ENCODE measurements around the gene NKX6-2. TPM values are rescaled to one million over a fixed set of nuclear protein-coding genes. Genes with fewer than 3 reads are reported as not detected.
"Not testable (repeated sequence)": the region's sequence is repeated elsewhere in the genome, so short reads cannot be mapped to it uniquely, and the experiment has no call there.

The NKX6-2 gene
- total RNA-seq, 1 donor from 2014 or later, result not detected

- Histone ChIP-seq H3K36me3 (no peaks in the 10 kb centered on the region), H3K9me3 (no peaks in the 10 kb centered on the region), H3K27me3 (ENCODE audit: low read depth) (peaks cover 3% of the 10 kb centered on the region), H3K4me1 (no peaks in the 10 kb centered on the region), H3K4me3 (no peak overlapping the region), H3K27ac (no peak overlapping the region)
- no peak for DNase-seq
- no peak for ATAC-seq
- TF ChIP-seq, protein P1, sequence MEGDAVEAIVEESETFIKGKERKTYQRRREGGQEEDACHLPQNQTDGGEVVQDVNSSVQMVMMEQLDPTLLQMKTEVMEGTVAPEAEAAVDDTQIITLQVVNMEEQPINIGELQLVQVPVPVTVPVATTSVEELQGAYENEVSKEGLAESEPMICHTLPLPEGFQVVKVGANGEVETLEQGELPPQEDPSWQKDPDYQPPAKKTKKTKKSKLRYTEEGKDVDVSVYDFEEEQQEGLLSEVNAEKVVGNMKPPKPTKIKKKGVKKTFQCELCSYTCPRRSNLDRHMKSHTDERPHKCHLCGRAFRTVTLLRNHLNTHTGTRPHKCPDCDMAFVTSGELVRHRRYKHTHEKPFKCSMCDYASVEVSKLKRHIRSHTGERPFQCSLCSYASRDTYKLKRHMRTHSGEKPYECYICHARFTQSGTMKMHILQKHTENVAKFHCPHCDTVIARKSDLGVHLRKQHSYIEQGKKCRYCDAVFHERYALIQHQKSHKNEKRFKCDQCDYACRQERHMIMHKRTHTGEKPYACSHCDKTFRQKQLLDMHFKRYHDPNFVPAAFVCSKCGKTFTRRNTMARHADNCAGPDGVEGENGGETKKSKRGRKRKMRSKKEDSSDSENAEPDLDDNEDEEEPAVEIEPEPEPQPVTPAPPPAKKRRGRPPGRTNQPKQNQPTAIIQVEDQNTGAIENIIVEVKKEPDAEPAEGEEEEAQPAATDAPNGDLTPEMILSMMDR (IDR thresholded peaks at IDR 0.05), result no peak
- intact Hi-C loops (cut with DNase I), result no loop called here
Measured at GRCh38 chr10:132799865-132800264, 13.9 kb upstream of the NKX6-2 start.

- H3K4me1 ChIP-seq, result no peaks in the 10 kb centered on the region
- no peaks in the 10 kb centered on the region for H3K9me3 ChIP-seq
- H3K4me3 ChIP-seq, result no peak overlapping the region
- DNase-seq (no peak), ATAC-seq (no peak)
- peaks cover 11% of the 10 kb centered on the region for H3K27me3 ChIP-seq (ENCODE audit: low read depth)
- intact Hi-C loops (cut with DNase I), result no loop called here
- TF ChIP-seq, protein P1 (IDR thresholded peaks at IDR 0.05), result no peak
- no peak overlapping the region for H3K27ac ChIP-seq
- H3K36me3 ChIP-seq, result no peaks in the 10 kb centered on the region
Measured at GRCh38 chr10:132798876-132799275, 12.9 kb upstream of the NKX6-2 start.

DNA sequence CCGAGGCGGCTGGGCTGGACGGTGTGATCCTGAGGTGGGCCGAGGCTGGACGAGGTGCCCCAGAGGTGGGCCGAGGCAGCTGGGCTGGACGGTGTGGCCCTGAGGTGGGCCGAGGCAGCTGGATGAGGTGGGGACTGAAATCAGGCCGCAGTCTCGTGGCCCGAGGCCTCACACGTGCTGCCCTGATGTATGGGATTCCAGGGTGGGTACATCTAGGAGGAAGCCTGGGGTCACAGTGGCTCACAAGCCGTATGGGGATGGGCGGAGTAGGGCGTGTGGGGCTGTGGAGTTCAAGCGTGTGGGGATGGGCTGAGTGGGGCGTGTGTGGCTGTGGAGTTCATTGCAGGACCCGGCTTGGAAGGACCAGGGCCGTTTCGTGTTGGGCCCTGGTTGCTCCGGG, 12.5 kb upstream of the NKX6-2 start:
- TF ChIP-seq, protein P1 (IDR thresholded peaks at IDR 0.05), result no peak
- ATAC-seq, result no peak
- no peaks in the 10 kb centered on the region for H3K4me1 ChIP-seq

GRCh38 chr10:132797986-132798385, 12.0 kb upstream of the NKX6-2 start:
- intact Hi-C loops (cut with DNase I); DNase-seq; H3K9me3 ChIP-seq: not testable (repeated sequence)

More for the DNA sequence above, 12.5 kb upstream of the NKX6-2 start:
- H3K9me3 ChIP-seq, result no peaks in the 10 kb centered on the region
- H3K27ac ChIP-seq, result no peak overlapping the region
- H3K27me3 ChIP-seq (ENCODE audit: low read depth), result peaks cover 15% of the 10 kb centered on the region
- H3K36me3 ChIP-seq, result no peaks in the 10 kb centered on the region
- DNase-seq, result no peak
- H3K4me3 ChIP-seq, result no peak overlapping the region
- intact Hi-C loops (cut with DNase I), result no loop called here

GRCh38 chr10:132796846-132797245, 10.9 kb upstream of the NKX6-2 start:
- H3K9me3 ChIP-seq, result no peaks in the 10 kb centered on the region
- H3K27ac ChIP-seq, result no peak overlapping the region
- H3K4me1 ChIP-seq, result no peaks in the 10 kb centered on the region
- peaks cover 23% of the 10 kb centered on the region for H3K27me3 ChIP-seq (ENCODE audit: low read depth)
- intact Hi-C loops (cut with DNase I), result no loop called here
- DNase-seq, result no peak
- ATAC-seq, result no peak
- no peak overlapping the region for H3K4me3 ChIP-seq
- no peaks in the 10 kb centered on the region for H3K36me3 ChIP-seq
- TF ChIP-seq, protein P1 (IDR thresholded peaks at IDR 0.05), result no peak

More at GRCh38 chr10:132797986-132798385, 12.0 kb upstream of the NKX6-2 start:
- not testable (repeated sequence) for H3K4me1 ChIP-seq, H3K27ac ChIP-seq, ATAC-seq, H3K4me3 ChIP-seq, H3K36me3 ChIP-seq
- H3K27me3 ChIP-seq (ENCODE audit: low read depth), result peaks cover 19% of the 10 kb centered on the region

DNA sequence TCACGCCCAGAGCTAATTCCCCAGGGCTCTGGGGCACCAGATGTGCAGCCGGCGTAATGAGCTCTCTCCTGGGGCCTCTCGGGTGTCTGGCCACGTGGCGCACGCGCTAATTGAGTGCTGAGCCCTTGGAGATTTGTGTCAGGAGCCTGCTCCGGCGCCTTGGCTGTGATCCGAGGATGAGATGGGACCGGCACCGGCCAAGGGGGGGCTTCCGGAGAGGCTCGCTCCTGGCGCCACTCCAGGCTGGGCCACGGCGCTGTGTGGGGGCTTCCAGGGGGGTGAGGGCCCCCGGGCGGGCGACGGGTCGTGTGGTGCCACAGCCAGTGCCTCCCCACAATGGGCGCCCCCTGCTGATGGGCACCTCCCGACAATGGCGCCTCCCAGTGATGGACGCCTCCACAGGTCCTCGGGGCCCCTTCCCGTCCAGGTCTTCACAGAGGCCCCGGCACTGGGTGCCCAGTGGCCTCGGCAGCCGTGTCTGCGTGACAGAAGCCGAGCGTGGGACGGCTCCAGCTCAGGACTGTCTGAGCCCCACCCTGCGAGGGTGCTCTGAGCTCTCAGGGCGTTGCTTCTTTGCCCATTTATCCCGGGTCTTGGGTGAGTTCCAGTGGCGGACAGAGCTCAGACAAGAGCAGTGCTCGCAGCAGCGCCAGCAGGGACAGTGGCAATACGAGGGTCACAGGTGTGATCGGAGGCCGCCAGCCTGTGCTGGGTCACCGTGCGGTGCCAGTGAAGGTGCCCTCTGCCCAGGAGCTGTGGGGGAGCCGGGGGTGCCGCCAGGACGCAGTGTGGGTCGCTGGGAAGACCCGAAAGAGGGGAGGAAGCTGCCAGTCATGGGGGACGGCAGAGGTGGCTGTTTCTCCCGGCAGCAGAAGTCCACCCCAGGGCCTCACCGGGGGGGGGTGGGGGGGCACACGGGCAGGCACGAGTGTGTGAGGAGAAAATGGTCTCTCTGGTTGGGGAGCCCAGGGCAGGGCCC, 8.2 kb upstream of the NKX6-2 start:
- Histone ChIP-seq H3K4me3 (no peak overlapping the region), H3K36me3 (no peaks in the 10 kb centered on the region), H3K4me1 (no peaks in the 10 kb centered on the region), H3K27ac (no peak overlapping the region), H3K9me3 (no peaks in the 10 kb centered on the region), H3K27me3 (ENCODE audit: low read depth) (peaks cover 42% of the 10 kb centered on the region)
- ATAC-seq (peak; percentile 4 to 7), DNase-seq (no peak)
- intact Hi-C loops (cut with DNase I), result no loop called here
- TF ChIP-seq, protein P1 (IDR thresholded peaks at IDR 0.05), result no peak

Measured in lower lobe of right lung (tissue), 2 donors.